ENCODE results near the gene LPGAT1. TPM values are rescaled to one million over a fixed set of nuclear protein-coding genes. Genes with fewer than 3 reads are reported as not detected.

The LPGAT1 gene
- total RNA-seq, 1 donor from 2014 or later, result 73.2 TPM

DNA sequence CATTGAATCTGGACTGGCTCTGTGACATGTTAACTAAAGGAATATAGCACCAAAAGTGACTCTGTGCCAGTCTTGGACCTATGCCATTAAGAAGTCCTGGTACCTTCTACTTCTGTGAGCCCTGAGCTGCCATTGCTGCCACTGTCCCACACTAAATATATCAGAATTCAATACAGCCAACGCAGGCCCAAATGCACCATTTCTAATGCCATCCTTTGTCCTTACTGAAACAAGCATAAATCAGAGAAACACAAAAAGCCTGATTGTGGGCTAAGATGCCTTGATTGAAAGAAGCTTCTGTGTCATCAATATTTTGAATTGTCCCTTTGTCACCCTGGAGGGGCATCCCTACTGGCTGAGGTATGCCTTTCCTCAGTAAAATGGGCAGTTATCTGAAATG, 88.3 kb downstream of the LPGAT1 start:
- peaks cover 3% of the 10 kb centered on the region for H3K36me3 Mint-ChIP-seq (ENCODE audit: unreplicated experiment)
- TF ChIP-seq, protein P1, sequence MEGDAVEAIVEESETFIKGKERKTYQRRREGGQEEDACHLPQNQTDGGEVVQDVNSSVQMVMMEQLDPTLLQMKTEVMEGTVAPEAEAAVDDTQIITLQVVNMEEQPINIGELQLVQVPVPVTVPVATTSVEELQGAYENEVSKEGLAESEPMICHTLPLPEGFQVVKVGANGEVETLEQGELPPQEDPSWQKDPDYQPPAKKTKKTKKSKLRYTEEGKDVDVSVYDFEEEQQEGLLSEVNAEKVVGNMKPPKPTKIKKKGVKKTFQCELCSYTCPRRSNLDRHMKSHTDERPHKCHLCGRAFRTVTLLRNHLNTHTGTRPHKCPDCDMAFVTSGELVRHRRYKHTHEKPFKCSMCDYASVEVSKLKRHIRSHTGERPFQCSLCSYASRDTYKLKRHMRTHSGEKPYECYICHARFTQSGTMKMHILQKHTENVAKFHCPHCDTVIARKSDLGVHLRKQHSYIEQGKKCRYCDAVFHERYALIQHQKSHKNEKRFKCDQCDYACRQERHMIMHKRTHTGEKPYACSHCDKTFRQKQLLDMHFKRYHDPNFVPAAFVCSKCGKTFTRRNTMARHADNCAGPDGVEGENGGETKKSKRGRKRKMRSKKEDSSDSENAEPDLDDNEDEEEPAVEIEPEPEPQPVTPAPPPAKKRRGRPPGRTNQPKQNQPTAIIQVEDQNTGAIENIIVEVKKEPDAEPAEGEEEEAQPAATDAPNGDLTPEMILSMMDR (IDR thresholded peaks at IDR 0.05; ENCODE audit: partially characterized antibody, unreplicated experiment), result no peak
- H3K27ac Mint-ChIP-seq (ENCODE audit: unreplicated experiment), result no peak overlapping the region
- no peak for DNase-seq
- peaks cover 5% of the 10 kb centered on the region for H3K9me3 Mint-ChIP-seq (ENCODE audit: unreplicated experiment)
- H3K4me1 Mint-ChIP-seq (ENCODE audit: low read depth, unreplicated experiment), result peaks cover 26% of the 10 kb centered on the region
- no peaks in the 10 kb centered on the region for H3K27me3 Mint-ChIP-seq (ENCODE audit: unreplicated experiment)
- H3K4me3 Mint-ChIP-seq (ENCODE audit: unreplicated experiment), result no peak overlapping the region

DNA sequence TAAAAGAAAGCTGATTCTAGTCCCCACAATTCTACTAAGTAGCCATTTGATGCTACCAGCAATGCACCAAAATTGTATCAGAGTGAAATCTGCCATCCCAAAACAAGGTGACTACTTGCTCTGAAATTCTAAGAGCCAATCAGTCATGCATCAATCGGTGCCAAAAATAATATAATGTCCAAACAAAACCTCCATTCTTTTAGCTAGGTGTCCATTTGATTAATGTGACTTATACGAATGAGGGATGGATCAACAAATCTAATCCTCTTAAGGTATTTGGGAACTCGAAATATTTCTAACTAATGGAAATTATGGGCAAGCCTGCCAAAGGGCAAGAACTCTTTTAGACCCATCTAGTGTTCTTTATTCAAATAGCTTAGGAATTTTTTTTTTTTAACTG, 88.8 kb downstream of the LPGAT1 start:
- H3K27ac Mint-ChIP-seq (ENCODE audit: unreplicated experiment), result no peak overlapping the region
- TF ChIP-seq, protein P1 (IDR thresholded peaks at IDR 0.05; ENCODE audit: partially characterized antibody, unreplicated experiment), result no peak
- DNase-seq, result no peak
- peaks cover 3% of the 10 kb centered on the region for H3K36me3 Mint-ChIP-seq (ENCODE audit: unreplicated experiment)
- no peaks in the 10 kb centered on the region for H3K27me3 Mint-ChIP-seq (ENCODE audit: unreplicated experiment)
- H3K4me1 Mint-ChIP-seq (ENCODE audit: low read depth, unreplicated experiment), result peaks cover 28% of the 10 kb centered on the region
- H3K9me3 Mint-ChIP-seq (ENCODE audit: unreplicated experiment), result peaks cover 5% of the 10 kb centered on the region
- no peak overlapping the region for H3K4me3 Mint-ChIP-seq (ENCODE audit: unreplicated experiment)

DNA sequence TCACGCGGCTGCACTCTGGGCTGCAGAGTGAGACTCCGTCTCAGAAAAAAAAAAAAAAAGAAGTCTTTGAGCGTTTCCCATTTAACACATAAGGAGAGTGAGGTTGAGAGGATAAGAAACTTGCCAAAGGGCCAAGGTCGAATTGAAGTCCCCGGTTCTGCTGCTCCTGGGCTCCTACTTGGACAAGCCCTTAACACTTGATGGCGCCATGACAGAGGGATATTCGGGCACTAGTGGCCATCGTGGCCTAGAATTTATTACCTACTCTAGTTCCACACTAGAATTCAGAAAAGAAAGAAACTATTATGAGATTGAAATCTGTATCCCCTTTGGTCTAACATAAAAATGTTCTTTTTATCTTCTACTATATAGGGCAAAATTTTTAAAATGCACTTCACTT, 89.4 kb downstream of the LPGAT1 start:
- Mint-ChIP-seq H3K9me3 (ENCODE audit: unreplicated experiment) (peaks cover 5% of the 10 kb centered on the region), H3K27ac (ENCODE audit: unreplicated experiment) (no peak overlapping the region), H3K36me3 (ENCODE audit: unreplicated experiment) (peaks cover 3% of the 10 kb centered on the region), H3K27me3 (ENCODE audit: unreplicated experiment) (no peaks in the 10 kb centered on the region), H3K4me1 (ENCODE audit: low read depth, unreplicated experiment) (peaks cover 28% of the 10 kb centered on the region), H3K4me3 (ENCODE audit: unreplicated experiment) (no peak overlapping the region)
- TF ChIP-seq, protein P1 (IDR thresholded peaks at IDR 0.05; ENCODE audit: partially characterized antibody, unreplicated experiment), result no peak
- DNase-seq, result no peak

DNA sequence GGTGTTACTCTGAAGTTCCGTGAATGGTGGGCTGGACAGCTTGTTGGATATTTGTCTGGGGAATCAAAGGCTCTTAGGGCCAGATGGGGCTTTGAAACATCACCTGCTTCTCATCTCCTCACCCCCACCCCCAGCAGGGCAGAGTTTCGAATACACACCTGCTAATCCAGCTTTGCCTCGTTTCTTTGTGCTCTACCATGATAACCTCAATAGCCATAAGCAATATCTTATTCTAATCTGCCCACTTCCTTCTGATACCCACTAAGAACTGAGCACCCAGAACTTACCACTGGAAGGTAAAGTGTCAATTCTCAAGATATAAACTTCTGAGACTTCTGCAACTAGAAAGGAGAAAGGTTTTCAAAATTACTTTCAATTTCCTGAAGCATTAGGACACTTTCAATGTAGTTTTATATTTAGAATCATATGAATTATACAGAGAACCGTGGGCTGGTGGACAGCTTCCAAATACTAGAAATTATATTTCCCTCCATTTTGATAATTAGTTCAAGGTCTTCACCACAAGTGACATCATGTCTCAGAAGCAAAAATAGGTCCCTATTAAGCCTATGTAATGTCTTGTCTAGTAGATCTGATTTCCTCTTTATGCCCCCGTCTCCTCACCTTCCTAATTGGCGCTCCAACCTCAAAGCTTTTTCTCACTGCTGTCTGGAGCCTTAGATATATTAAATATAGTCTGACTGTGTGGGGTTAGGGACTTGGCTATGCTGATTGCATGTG, 90.7 kb downstream of the LPGAT1 start:
- Mint-ChIP-seq H3K4me1 (ENCODE audit: low read depth, unreplicated experiment) (peaks cover 34% of the 10 kb centered on the region), H3K27ac (ENCODE audit: unreplicated experiment) (no peak overlapping the region), H3K27me3 (ENCODE audit: unreplicated experiment) (peaks cover 4% of the 10 kb centered on the region), H3K4me3 (ENCODE audit: unreplicated experiment) (no peak overlapping the region), H3K9me3 (ENCODE audit: unreplicated experiment) (peaks cover 5% of the 10 kb centered on the region), H3K36me3 (ENCODE audit: unreplicated experiment) (peaks cover 3% of the 10 kb centered on the region)
- TF ChIP-seq, protein P1 (IDR thresholded peaks at IDR 0.05; ENCODE audit: partially characterized antibody, unreplicated experiment), result no peak
- DNase-seq, result no peak

DNA sequence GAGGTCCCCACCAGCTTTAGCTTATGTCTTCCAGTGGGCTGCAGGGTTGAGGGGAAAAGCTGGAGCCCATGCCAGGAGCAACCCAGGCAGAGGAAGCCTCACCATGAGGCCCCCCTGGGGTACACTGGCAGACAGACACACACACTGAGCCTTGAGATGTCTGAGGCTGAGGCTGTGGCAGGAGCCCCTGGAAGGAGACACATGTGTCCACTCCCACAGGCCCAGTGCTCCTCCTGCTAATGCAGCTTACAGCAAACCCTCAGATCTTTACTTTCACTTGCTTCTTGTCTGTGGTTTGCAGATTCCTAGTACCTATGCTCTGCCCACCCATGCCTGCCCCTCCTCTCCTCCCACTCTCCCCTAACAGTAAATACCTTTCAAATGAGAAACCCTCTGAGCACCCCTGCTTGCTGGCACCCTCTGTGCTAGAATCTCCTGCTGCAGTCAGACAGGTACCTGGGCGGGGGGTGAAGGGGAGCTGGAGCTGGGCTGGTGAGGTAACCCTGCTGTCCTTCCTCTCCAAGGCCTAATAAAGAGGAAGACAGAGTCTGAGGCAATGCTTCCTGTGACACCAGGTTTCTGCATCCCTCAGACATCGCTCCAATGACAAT, 91.8 kb downstream of the LPGAT1 start:
- peaks cover 3% of the 10 kb centered on the region for H3K36me3 Mint-ChIP-seq (ENCODE audit: unreplicated experiment)
- H3K4me3 Mint-ChIP-seq (ENCODE audit: unreplicated experiment), result peak overlapping the region; percentile 20
- H3K27me3 Mint-ChIP-seq (ENCODE audit: unreplicated experiment), result peaks cover 5% of the 10 kb centered on the region
- H3K4me1 Mint-ChIP-seq (ENCODE audit: low read depth, unreplicated experiment), result peaks cover 34% of the 10 kb centered on the region
- no peak for DNase-seq
- peaks cover 7% of the 10 kb centered on the region for H3K9me3 Mint-ChIP-seq (ENCODE audit: unreplicated experiment)
- TF ChIP-seq, protein P1 (IDR thresholded peaks at IDR 0.05; ENCODE audit: partially characterized antibody, unreplicated experiment), result no peak
- no peak overlapping the region for H3K27ac Mint-ChIP-seq (ENCODE audit: unreplicated experiment)

Data from glutamatergic neuron (in vitro differentiated cells).